ENCODE data around the gene FMN1.

Gene FMN1

DNA sequence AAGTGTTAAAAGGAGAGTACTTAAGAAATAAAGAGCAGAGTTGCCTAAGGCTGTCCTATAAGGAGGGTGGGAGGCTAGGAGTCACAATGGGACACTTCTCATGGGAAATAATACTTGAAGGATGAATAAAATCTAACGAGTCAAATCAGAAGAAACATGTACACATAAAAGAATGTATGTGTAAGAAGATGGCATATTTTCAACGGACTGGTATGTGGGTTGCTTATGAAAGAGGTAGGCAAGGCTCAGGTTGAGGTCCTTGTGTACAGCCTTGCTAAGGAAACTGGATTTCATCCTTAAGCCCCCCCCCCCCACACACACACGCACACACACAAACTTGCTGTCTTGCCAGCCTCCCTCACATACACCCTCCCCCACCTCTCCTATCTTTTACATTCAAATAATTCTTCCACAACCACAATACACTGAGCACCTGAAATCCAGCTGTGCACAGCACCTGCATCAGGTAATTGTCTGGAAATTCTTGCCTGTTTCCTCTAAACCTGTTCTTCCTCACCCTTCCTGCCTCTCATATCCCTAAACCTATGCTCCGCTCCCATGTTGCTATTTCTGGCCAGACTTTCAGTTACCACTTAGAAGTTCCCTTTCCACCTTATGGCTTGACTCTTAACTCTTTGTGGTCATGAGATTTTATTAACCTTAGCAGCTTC is 79.2 kb downstream of the FMN1 start:
- DNase-seq, result no peak

DNA sequence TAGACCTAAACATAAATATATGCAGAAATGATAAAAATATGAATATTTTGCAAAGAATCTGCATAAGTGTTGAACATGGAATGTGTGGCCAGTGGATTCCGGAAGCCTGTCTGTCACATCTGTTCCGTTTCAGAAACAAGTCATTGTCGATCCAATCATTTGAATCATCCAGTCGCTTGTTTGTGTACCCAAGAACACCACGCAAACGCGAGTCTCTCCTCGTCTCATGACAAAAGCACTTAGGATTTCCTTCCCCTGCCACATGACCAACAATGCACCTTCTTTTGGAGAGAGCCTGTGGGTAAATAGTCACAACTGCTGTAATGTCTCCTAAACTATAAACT is 80.2 kb downstream of the FMN1 start:
- DNase-seq, result no peak

DNA sequence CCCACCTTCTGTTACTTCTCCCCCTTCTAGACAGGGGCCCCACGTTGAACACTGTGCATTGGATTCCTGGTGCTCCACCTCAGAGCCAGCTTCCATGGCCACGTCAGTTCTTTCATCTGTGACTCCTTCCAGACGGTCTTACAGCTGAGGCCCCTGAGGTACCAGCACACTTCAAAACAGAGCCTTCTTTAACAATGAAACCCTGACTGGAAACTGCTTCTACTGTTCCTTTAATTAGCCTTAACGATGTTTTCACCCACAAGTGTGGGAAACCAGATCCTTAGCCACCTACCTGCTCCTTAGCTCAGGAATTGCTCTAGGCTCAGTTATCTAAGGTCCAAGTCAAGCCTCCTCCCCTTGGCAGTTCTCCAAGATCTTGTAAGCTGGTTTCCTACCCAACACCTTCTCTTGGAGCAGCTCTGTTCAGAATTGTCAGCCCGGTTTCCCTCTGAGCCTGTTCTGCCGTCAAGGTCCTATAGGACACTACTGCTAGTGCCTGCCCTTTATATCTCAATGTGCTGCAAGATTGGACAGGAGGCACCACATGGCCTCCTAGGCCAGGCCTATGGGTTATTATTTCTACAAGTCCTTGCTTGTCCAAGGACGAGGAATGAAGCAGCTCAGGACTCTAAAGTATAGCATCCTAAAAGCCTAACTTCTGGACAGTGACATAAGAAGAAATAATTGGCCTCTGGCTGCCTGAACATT is 80.7 kb downstream of the FMN1 start:
- DNase-seq, result no peak

DNA sequence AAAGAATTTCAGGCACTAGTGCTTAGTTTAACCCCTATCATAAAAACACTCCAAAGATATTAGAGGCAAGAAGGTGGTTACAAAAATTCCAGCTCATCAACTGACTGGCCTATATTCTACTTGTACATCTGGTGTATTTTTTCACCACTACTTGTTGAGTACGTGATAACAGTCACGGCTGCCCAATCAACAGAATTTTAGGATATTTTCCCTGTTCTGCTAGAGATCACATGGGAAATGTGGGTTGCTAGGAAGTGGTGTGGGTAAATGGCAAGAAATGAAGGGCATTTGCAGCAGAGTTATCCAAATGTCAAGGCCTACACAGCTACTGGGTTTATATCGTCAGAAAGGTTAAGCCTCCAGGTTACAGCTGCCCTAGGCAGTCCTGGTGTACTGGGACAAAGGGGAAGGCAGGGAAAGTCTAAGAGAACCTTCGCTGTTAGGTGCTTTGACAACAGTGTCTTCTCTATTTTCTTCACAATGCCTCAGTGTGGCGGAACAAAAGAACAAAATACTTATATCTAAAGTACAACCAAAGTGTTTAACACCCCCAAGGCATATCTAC is 81.9 kb downstream of the FMN1 start:
- DNase-seq, result no peak

DNA sequence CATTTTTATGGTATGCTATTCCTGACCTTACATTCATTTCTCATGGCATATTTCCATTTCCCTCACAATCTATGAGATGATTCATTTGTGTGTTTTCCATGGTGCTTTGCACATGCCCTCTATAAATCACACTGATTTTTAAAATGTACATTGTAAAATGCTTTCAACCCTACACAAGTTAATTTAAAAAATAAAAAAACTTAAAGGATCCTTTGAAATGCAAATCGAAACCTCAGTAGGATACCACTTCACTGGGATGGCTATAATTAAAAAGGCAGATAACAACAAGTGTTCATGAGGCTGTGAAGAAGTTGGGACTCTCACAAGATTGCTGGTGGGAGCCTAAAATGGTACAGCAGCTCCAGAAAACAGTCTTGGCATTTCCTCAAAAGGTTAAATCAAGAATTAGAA is 83.5 kb downstream of the FMN1 start:
- DNase-seq, result no peak

DNA sequence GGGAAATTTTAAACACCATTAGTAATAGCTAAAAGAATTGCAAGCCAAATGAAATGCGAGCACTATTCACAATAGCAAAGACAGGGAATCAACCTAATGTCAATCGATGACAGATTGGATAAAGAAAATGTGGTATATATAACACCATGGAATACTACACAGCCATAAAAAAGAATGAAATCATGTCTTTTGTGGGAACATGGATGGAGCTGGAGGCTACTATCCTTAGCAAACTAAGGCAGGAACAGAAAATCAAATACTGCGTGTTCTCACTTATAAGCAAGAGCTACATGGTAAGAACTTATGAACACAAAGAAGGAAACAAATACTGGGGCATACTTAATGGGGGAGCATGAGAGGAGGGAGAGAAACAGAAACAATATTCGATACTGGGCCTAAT is 85.2 kb downstream of the FMN1 start:
- DNase-seq, result no peak

DNA sequence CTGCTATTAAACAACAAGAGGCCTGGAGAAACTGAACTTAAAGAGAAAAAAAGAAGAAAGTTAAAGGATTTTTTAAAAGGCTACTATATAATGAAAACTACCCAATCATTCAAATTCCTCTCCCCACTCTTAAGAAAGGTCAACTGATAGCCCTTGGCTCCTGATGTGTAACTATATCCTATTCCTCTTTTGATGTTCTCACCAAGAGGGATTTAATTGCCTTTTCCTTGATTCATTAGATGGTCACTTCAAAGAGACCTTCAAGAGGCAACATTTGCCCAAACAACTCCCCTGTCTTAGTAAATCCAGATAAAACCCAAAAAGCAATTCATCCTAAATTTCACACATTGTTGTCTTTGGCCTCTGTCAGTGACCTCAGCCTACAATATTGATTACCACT is 86.0 kb downstream of the FMN1 start:
- no peak for DNase-seq

DNA sequence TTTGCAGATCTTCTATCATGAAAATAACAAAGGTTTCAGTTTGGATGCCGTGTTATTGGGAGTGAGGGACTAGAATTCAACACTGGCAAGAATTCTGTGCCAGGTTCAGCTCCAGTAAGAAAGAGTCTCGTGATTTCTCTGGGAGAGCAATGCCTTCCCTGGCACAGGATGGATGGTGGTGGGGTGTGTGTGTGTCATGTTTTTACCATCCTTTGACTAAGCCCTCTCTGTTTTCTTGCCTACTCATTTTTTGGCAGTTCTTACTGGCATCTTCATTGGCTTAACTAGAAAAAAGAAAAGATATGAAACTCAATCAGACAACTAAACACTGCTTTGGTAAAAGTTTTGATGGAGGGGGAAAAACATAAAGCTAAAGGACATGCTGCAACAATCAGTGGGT is 86.6 kb downstream of the FMN1 start:
- DNase-seq, result no peak

DNA sequence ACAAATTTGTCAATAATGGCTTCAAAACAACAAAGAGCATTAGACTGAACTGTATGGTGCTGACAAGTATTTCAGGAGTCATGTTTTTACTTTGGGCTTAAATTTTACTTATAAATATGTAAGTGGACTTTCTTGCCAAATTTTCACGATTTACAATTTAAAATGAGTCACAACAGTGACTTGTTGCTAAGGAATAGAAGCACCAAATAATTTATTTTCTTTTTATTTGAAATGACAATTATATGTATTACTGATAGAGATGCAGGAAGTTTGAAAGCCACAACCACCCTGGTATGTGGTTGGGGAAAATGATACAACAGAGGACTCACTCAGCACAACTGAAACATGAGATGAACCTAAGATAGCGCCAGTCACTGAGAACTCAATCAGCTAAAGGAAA is 90.3 kb downstream of the FMN1 start:
- no peak for DNase-seq

DNA sequence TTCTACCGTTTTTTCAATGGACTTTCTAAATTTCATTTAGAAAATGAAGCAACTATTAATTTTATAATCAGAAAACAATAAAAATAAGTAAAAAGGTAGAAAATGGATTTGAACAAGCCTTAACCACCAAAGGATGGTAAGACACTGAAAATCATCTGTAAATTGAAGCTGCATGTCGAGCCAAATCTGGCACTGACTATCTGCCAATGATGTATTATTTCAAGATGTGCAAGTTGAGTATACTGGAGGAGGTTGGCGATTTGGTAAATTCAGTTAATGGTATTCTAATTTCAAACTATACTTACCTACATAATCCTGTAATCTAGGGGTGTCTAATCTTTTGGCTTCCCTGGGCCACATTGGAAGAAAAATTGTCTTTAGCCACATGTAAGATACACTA is 93.5 kb downstream of the FMN1 start:
- DNase-seq, result no peak

DNA sequence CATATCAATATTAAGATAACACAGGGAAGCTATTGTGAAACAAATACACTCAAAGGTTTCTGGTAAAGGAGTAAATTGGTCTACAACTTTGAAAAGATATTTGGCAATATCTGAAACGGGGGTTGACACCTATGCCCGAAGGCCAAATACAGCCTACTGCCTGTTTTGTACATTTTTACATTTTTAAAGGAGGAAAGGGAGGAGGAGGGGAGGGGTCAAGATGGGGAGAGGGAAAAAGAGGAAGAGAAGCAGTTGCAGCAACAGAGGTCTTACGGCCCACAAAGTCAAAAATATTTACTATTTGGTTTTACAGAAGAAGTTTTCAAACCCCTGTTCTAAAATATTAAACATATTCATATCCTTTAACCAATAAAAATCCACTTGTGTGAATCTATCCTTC is 94.2 kb downstream of the FMN1 start:
- DNase-seq, result no peak

DNA sequence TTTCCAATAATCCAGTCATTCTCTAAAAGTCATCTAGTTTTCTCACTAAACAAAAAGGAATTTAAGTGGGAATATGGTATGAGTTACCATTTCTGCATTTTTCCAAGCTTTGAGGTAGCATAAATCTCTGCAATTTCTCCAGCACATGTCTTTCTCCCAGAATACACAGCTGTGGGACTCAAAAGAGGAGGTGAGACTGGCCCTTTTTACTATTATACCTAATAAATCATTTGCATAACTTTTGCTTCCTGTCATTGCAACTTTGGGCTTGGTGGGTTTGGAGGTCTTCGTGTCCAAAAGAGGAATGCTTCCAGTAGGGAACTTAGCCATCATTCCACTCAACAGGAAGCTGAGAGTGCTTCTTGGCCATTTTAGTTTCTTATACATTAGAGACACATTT is 94.8 kb downstream of the FMN1 start:
- DNase-seq, result no peak

DNA sequence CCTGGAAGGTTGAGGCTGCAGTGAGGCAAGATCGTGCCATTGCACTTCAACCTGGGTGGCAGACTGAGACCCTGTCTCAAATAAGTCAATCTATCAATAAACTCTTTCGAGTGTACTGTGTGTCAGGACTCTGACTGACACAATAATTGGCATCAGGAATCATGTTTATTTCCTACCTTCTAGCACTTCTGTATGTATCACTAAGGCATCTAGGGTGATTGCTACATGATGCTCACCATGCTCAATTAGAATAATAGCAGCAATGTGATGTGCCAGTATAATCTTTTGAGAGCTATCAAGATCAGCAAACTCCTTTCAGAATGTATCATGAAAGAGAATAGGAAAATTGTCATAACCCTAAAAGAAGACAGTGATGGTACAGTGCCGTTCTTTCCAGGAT is 95.3 kb downstream of the FMN1 start:
- no peak for DNase-seq

DNA sequence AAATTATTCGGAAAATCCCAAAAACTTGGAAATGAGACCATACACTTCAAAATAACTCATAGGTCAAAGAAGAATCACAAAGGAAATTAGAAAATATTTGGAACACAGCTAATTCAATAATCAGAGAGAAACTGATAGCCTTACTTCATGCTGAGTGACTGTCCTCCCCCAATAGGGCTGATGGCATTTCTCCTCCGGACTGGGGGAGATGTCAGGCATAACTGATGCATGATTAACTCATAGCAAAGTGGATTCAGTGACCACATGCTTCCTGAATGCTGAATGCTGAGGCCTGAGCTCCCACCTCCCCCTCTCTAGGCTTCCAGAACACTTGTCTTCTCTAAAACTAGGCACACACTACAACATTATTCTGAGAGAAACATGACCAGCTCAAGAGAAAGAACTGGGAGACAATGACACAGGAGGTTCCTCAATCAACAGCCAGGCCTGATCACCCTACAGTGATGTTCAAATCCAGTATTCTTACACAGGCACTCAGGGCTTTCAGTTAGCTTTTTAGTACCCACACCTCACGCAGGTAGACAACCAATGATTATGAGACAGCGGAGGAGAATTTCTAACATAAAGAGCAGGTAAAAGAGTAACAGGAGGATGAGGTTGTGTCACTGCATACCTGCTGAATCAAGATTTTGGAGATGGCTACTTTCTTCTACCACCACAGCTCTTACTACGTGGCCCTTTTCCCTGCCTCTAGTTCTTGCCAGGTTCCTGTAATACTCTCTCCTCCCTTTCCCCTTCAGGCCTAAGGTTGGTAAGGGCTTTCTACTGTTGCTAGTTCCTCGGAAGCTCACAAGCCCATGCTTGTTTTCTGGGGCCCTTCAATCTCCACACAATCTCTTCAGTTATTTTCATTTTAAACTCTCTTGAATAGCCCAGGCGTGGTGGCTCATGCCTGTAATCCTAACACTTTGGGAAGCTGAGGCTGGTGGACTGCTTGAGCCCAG is 96.1 kb downstream of the FMN1 start:
- no peak for DNase-seq

DNA sequence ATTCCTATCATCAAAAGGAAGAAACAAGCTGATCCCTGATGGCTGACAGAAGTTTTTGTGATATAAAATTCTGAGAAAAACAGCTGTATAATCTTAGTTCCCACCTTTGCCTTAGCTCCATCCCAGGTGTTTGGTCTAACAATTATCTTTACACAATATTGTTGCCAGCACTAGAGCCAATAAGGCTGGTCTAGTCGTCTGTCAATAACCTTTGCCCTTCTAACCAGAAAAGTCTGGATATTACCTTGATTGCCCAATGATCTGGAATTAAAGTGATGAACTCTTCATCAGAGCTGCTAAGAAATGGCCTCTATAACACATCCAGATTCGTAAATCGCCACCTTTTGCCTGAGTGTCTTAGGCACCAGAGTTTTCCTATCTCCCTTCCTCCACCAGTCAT is 98.4 kb downstream of the FMN1 start:
- DNase-seq, result no peak

DNA sequence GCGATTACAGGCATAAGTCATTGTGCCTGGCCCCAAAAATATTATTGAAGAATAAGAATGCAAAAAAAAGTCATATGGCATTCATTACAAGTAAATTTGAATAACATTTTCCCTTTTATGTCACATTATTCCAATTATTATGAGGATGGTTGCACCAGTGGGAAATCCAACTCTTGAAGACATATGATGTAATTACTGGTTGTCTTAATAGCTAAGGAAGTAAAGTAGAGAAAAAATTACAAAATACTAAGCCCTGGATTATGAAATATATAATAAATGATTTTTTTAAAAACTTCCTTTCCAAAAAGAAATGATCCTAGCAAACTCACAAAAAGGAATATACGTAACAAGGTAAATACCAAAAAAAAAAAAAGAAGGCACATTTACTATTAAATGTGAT is 98.9 kb downstream of the FMN1 start:
- DNase-seq, result no peak

DNA sequence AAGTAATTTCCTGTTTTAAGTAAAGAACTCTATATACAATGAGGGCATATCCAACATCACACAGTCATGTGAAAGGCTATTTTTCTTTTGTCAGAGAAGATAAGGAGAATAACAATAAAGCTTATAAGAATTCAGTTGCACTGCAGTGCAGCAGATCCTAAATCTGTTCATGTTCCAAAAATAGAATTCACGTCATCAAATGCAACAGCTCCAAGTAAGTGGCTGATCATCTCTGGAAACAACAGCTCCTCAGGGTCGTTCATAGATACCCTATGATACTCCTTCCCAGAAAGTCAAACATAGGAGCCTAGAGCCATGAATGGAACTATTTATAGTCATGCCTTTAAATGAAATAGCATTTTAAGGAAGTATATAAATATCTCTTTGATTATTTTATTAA is 100.2 kb downstream of the FMN1 start:
- DNase-seq, result no peak

DNA sequence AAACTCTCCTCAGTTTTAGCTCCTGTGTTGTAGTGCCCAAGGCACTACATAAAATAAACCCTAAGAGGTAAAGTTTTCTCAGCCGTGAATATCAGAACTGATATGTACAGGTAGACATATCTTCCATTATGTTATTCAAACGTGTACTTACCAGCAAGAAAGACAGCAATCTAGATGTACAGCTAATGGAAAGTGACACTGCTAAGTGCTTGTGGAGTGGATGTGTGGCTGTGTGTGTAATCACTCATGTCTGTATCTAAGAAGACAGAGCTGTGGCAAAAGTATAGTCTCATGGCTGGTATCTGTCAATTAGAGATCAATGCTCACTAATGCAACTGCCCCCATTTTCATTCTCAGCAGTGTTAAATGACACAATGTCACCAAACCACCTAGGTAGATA is 101.3 kb downstream of the FMN1 start:
- DNase-seq, result no peak

DNA sequence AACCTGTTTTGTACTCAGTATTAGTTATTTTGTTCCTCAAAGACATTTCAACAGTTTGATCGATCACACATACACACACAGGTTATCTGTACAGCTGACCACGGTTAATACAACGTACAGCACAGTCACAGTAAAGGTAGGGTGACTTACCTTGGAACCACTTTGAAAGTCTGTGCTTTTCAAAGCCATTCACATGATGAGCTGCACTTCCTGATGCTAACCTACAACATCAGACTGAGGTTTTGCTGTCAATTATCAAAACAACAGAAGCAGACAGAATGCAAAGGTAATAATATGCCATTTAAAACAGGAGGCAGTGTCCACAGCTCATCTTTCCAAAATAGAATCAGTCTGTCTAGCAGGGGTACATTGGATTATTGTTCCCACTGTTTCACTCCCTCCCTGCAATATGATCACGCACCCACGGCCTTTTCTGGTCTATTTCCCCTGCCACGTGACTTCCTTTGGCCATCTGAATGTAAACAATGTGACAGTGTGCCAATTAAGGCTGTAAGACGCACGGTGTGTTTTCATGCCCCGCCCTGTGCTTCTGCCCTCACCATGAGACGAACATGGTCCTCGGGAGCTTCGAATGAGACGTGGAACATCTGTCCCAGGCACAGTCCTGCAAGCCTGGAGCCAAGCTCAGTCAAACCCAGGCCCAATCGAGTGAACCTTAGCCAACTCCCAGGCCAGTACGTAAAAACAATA is 102.4 kb downstream of the FMN1 start:
- no peak for DNase-seq

DNA sequence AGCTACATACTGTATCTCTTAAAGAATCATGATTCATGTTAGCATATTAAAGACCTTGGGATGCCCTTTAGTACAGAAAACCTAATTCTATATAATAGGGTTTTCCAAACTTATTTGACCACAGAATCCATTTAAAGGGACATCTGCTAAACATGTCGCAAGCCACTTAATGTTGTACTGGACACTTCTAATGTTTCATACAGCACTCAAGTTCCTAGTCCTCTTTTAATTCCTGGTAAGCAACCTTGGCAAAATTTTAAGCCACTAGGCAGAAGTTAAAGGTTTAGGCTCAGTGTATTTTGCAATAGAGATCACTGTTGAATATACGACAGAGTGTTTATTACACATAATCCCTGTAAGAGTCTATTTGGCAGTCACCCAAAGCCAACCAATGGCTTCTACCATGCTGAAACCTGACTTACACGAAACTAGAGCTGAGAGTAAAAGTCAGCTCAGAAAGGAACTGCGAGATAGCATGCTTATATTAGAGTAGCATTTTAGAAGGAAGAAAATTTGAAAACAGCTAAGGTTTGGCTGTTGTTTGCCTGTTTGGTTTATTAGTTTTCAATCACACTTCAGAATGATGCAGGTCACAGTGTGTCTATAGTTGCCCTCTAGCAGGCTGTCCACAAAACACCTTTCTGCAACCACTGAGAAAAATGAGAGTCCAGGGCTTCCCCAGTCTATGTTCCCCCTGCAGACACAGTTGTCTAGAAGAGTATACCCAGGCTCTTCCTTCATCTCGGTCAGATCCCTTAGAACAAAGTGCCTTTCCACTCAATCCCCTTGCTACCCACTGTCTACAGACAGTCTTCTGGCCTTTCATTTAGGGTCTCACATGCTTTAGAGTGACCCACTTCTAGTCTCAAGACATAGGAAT is 104.4 kb downstream of the FMN1 start:
- DNase-seq, result no peak

DNA sequence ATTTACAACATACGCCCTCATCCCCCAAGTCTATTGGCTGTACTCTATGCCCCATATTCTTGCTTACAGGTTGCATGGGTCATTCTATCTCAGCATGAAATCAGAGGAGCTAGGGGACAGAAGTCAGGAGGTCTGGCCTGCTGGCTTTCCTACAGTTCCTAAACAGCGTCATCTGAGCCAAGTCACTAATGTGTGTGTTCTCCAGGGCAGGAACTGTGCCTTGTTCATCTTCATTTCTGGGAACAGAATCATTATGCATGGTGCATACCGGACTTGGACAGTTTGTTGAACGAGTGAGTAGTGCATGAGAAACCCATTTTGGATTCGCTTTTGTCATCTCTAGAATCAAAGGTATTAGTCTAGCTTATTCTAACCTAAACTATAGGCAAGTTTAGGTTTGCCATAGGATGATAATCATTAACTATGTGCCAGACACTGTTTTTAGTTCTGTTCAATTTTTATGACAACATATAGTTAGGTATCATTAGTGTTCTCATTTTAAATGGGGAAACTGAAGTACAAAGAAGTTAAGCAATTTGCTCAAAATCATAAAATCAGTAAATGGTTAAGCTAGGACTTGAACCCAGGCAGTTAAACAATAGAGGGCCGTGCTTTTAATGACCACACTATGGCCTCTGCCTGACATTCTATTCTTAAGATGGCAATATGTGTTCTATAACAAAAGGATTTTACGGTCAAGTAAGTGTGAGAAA is 105.2 kb downstream of the FMN1 start:
- no peak for DNase-seq

All from hippocampal formation (tissue), 2 donors.